EH (cell line): ENCODE data around the gene SNX1.
"Not testable (repeated sequence)": the region's sequence is repeated elsewhere in the genome, so short reads cannot be mapped to it uniquely, and the experiment has no call there.

Experiments
- DNase-seq: peaks from one replicate; pipeline ENCODE4 v3.0.0-alpha.2; 2015; ENCODE audit warnings: low read depth

SNX1 gene

DNA sequence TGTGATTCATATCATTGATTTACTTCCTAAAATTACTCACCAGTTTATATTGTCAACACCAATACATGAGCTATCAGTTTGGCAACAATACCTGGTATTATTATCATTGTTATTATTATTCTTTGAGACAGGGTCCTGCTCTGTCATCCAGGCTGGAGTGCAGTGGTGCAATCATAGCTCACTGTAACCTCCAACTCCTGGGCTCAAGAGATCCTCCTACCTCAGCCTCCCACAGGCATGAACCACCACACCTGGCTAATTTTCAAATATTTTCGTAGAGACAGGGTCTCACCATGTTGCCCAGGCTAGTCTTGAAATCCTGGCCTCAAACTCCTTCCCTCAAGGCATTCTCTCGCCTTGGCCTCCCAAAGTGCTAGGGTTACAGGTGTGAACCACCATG lies 22.3 kb upstream of the SNX1 start:
- DNase-seq = not testable (repeated sequence)

DNA sequence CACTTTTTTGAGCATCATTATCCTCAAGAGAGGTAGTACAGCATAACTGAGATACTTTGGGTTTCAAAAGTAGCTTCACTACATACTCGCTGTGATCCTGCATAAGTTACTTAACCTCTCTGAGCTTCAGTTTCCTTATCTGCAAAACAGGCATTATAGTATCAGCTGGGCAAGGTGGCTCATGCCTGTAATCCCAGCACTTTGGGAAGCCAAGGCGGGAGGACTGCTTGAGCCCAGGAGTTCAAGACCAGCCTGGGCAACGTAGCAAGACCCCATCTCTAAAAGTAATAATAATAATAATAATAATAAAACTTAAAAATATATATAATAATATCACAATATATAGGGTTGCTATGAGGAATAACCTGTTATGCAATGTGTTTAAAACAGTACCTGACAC lies 13.0 kb upstream of the SNX1 start:
- no peak for DNase-seq

DNA sequence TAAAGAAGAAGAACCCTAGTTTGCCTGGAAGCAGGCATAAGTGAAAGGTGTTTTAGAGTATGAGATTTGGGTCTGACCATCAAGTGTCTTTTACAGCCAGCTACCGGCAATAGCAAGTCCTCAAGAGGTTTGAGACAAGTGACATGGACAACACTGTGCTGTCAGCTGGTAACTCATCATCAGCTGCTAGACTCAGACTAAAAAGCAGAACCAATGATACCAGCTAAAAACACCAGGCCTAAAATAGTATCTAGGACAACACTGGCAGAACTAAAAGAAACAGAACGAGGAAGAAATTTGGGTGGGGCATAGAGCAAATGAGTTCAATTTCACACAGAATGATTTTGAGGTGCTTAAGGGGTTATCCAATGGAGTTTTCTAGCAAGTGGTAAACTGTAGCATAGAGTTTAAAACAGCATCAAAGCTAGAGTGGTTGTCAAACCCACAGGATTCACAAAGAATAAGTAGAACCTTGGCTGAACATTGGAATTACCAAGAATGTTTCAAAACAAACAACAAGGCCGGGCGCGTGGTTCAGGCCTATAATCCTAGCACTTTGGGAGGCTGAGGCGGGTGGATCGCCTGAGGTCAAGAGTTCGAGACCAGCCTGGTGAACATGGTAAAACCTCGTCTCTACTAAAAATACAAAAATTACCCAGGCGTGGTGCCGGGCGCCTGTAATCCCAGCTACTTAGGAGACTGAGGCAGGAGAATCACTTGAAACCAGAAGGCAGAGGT lies 6.1 kb upstream of the SNX1 start:
- DNase-seq = no peak

DNA sequence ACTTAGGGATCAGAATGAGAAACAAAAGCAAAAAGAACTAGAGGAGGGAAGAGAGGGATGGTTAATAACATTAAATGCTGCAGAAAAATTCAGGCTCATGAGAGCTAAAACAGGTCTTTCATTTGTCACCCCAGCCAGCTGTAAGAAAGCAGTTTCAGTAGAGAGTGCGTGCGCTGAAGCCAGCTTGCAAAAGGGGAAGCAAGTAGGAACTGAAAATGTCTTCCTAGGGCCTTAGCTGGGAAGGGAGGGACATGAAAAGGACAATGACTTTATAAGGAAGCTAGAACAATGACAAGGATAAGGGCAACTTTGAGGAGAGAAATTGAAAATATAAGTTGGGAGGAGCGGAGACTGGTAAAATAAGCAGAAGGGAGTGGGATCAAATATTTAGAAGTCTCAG lies 5.3 kb upstream of the SNX1 start:
- no peak for DNase-seq

DNA sequence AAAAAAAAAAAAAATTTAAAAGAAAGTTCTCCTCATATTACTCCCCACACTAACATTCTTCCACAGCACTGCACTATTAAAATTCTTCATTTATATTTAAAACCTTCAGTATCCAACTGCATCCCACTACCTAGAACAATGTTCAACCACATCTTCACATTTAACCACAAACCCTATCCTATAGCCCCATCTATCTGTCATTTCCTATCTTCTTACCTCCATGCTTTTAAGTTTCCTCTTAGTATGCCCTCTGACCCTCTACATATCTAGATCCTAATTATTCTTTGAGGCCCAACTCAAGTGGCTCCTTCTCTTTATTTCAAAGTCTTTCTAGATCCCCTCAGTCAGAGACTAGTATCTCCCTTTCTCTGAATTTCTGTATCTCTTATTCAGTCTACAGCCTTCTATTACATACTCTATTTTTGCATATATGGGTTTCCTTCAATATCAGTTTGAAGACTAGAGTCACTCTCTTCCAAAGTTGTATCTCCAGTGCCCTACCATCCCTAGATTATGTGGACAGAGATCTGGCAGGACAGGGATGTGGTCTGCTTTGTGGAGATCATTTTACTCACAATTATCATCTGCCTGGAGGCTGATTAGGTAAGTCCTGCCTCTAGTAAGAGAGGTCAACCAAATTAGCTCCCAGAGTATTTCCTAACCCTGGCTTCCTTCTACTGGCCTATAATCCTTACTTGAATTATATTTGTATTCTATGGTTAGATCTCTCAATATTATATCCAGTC lies 3.5 kb upstream of the SNX1 start:
- DNase-seq = peak; percentile 25

DNA sequence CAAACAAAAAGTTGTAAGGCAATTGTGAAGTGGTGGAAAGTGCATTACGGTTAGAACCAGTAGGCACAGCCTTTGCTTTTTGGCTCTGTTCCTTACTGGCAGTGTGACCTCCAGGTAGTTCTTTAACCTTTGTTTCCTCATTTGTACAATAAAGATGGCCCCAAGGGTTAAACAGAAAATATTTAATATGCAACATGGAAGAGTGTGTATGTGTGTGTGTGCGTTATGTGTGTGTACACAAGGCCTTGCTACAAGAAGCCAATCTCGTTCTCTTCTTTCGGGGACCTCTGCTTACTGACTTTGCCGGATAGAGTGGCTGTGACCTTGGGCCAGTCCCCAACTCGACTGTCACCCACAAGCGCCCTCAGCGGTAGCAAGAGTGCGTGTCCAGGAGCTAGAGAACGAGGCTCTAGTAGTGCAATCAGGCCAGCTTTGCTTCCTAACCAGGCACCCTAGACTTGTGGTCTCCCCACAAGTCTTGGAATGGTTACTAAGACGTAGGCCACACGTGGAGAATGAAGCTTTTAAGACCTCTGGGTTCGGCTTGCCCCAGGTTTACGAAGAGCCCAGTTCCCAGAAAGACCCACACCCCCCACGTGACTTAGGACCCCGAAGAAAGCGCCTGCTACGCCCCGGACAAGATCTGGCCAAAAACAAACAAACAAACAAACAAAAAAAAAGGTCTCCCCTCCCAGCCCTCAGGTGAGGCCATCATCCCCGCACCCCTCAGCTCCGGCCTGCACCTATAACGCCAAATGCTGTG lies 2.7 kb upstream of the SNX1 start:
- peak; percentile 59 for DNase-seq

DNA sequence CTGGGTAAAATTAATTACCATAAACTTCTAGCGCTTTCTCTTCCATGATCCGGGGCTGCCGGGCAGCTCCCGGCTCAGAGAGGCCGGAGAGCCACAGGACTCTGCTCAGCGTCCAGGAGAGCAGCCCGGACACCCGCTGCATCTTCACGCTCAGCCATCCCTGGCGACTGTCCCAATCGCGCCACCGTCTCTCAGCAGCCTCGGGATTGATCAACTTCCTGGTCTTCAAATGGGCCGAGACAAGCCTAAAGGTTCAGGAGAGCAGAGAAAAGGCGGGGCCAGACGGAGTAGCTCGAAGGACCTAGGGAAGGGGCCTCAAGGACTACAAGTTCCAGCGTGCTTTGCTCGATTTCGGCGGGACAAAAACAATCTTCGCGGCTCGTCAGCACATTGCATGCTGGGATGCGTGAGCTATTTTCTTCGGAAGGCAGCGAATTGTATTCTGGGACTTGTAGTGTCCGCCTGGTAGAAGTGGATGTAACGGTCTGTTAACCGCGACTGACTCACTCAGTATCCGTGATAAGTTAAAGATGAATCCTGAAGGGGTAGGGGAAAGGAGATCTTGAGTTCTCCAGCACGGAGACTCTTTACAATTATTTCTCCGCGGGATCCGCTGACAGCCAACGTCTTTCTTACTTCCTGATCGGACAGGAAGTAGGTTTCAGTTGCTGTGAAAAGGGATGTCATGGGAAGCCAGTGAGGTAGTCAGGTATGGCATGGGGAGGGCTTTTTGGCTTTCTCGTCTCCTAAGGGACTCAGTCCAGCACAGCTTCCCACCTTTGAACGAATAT lies 2.0 kb upstream of the SNX1 start, which contains the start of gene CIAO2A:
CIAO2A (minus strand) TSS at position 212 of the 791 bp plus-strand sequence; CDS start at position 142, 70 bp downstream.
- peak; percentile 99 for DNase-seq

DNA sequence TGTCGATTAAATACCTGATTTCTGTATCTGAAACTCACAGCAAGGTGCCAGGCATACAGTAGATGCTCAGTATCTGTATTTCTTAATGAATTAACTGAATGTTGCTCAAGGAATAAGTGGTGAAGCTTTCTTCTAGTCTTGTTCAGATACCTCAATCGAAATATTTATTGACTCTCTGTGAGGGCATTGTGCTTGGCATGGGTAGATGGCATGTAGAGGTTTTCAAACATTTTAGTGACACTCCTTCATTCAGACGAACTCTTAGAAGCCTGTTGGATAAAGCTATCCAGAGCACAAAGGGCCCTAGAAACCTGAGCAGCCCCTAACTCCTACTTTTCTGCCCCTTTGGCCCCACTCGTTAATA lies 369 bp upstream of the SNX1 start:
- no peak for DNase-seq

DNA sequence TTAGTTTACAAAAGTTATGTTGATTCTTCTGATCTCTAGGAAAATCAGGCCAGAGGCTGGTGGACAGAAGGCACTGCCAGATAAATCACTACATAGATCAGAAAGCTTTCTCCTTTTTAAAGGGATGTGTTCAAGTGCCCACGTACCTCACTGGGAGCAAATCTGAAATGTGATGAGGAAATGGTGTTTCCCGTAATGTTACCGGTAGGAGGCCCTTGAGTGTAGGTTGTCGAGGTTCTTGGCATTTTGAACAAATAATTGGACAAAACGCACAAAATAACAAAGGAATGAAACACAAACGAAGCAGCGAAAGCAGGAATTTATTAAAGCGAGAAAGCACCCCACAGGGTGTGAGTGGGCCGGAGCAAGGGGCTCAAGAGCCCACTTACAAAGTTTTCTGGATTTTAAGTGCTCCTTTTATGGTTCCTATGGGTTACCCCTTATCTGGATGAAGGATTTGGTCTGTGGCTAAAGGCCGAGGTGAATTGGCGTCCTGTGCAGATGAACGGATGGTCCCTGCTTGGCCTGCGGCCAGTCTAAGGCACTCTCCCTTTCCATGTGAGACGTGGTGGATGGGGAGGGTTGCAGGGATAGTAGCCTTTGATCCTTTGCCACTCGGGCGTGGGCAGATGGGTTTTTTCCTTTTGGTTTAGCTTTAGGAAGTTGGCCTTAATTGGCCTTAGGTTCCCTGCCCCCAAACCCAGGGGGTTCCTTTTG lies 1.0 kb downstream of the SNX1 start:
- DNase-seq = peak; percentile 40

DNA sequence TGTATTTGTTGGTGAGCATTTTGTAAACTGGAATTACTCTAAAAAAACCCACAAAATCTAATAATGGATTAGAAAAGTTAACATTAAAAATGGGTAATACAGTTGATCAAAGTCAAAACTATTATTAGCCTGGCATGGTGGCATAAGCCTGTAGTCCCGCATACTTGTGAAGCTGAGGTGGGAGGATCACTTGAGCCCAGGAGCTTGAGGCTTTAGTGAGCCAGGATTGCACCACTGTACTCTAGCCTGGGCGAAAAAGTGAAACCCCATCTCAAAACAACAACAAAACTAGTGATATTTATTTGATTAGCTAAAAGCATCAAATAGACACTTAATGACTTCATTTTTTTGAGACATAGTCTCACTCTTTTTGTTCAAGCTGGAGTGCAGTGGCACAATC lies 3.6 kb downstream of the SNX1 start:
- DNase-seq = no peak

DNA sequence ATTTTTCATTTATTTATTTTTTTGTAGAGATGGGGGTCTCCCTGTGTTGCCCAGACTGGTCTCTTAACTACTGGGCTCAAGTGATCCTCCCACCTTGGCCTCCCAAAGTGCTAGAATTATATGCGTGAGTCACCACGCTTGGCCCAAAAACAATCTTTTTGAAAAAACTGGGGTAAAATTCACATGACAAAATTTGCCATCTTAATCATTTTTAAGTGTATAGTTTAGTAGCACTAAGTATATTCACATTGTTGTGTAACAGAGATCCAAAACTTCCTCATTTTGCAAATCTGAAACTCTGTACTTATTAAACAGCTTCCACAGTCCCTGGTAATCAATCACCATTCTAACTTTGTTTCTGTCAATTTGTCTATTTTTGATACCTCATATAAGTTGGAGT lies 5.2 kb downstream of the SNX1 start:
- no peak for DNase-seq

DNA sequence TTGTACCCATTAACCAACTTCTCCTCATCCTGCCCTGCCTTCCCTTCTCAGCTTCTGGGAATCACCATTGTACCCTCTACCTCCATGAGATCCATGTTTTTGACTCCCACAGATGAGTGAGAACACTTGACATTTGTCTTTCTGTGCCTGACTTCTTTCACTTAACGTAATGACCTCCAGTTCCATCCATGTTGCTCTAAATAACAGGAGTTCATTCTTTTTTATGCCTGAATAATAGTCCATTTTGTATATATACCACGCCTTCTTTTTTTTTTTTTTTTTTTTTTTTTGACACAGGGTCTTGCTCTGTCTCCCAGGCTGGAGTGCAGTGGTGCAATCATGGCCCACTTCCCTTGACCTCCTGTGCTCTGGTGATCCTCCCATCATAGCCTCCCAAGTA lies 6.7 kb downstream of the SNX1 start:
- no peak for DNase-seq

DNA sequence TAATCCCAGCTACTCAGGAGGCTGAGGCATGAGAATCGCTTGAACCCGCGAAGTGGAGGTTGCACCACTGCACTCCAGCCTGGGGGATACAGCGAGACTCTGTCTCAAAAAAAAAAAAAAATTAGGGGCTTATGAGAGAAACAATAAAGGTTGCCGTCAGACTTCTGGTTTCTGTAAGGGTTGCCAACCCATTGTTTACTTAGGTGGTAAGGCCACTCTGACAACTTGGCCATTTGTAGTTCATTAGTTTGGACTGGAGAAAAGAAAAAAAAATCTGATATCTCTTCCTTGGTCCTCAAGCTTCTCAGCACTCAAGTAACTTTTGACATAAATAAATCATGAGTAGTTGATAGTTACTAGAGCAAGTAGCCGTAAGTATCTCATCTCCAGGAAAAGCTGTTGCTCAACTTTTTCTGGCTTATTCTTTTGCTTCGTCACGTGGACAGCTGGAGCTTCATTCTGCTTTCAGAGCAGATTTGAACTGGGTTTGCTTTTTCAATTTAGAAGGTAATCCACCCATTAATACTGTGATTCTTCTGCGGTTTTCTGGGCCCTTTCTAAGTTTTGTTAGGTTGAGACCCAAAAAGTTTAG lies 9.4 kb downstream of the SNX1 start:
- DNase-seq = peak; percentile 35

DNA sequence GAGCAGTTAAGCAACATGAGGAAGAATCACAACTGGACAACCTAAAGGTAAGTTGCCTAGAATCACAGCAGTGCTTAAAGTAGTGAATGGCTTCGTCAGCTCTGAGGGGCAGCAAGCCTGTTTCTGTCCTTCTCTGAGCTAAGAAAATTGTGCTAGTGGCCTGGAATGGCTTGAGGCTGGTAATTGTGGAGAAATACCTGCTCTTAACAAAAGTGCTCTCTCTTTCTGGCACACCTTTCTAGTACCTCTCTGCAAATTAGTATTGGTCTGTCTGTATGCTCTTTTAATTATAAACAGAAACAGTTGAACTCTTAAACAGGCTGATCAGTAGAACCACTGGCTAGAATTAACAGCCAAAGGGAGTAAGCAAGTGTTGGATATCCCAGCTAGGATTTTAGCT lies 11.6 kb downstream of the SNX1 start:
- DNase-seq = no peak

DNA sequence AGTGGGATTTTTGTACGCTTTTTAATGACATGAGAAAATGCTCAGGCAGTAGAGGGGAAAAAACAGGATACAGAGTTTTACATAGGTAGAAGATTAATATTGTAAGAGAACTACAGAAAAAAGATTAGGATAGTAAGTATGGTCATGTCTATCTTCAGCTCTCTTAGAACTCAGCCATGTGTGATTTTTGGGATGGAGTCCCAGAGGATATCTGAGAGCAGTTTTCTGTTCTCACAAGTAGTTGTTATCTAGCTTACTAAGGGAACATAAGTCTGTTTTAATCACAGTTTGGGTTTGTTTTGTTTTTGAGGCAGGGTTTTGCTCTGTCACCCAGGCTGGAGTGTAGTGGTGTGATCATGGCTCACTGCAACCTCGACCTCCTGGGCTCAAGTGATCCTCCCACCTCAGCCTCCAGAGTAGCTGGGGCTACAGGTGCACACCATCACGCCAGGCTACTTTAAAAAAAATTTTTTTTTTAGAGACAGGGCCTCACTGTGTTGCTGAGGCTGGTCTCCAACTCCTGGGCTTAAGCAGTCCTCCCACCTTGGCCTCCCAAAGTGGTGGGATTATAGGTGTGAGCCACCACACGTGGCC lies 14.4 kb downstream of the SNX1 start:
- DNase-seq = not testable (repeated sequence)

DNA sequence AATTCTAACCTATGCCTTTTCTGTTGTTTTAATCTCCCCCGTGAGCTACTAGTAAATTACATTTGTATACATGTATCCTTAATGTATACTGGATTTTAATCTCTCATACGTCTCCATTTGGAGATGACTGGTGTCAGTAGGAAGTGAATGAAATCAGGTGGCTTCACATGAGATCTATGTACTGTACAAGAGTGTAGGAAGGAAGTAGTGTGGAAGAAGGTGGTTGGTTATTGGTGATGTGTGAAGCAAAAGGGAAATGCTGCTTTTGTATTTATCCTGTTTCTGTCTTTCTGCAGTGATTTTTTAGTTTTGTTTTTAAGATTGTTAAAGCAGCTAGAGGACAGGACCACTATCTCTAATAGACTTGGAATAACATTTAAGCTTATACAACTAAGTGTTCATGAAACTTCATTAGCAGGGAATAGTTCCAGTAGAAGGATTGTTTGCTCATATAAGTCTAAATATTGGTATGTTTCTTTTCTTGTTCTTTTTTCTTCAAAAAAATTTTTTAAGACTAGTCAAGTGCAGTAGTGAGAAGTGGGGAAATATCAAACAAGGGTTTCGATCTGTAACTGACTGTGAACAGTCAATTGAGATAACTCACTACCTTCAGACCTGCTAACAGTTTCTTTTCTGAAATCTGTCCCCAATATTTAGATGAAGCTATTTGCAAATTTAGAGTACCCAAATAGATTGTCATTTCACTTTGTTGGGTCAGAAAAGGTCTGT lies 15.3 kb downstream of the SNX1 start:
- DNase-seq = no peak

DNA sequence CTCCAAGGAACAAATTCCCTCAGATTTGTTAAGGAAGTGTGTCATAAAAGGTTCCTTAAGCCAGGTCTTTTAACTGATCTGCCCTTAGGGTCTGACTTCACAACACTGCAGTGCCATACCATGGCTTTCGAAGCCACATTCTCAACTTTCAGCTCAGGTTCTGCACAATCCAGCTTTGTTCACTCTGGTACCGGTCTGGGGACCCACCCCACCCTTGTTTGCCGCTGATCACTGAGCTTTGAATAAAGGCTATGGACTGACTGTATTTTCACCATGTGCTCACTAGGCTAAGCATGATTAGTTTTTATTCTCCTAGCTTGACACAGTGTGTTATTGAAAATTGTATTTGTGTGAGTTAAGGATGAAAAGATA lies 15.9 kb downstream of the SNX1 start:
- no peak for DNase-seq

DNA sequence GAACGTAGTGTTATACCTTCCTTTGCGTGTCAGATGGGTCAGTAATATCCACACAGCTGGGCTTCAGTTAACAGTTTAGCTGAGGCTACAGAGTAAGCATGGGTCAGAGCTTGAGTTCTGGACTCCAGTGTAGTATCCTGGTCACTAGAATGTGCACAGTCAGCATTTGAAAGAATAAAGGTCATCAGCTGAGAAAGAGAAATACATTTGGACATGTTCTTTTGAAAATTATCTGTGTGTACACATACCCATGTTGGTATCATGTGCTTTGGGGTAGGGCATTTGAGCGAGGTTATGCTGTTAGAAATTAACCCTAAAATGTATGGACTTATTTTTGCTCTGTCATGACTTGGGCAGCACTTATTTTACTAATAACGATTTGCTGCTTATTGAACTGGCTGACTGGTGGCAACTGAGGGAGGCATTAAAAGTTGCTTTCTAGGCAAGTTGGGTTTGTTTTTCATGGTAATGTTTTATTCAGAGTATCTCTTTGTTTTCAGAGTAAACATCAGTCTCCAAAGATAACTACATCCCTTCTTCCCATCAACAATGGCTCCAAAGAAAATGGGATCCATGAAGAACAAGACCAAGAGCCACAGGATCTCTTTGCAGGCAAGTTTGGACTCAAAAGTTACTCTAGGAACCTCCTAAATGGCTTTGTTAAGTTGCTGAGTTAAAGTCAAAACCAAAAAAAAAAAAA lies 16.4 kb downstream of the SNX1 start:
- no peak for DNase-seq

DNA sequence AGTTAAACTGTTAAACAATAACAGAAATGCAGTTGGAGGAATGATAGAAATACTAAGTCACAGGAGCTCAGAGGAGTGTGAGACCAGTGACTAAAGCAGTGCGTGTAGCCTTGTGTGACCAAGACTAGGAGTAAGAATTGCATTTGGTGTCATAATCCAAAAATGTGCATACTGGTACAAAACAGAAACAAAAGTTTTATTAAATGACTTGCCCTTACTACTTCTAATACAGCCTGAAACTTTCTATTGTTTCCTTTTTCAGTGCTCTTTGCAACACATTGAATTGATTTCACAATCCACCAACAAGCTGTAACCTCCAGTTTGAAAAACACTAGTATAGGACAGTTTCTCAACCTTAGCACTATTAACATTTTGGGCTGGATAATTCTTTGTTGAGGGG lies 17.1 kb downstream of the SNX1 start:
- peak; percentile 34 for DNase-seq
